Epithelial cell of proximal tubule (primary cell): ENCODE measurements around the gene AADACL4. TPM values are rescaled to one million over a fixed set of nuclear protein-coding genes. Genes with fewer than 3 reads are reported as not detected.

ENCODE experiments used
- DNase-seq: peaks from one replicate; pipeline ENCODE4 v3.0.0-alpha.2; 2011; ENCODE audit warnings: low read depth
- H3K4me3 ChIP-seq: 2 replicates; pipeline ENCODE4 v1.5.1; 2011; ENCODE audit warnings: low read depth, mild to moderate bottlenecking, low read length
- total RNA-seq: library from RNA; depleted of rRNA; stranded (reverse); fragments of >200 nt; gene quantifications from 2 replicates; pipeline ENCODE4 v1.2.3, GENCODE V29; 2015
- TF ChIP-seq, protein P1 (sequence below): conservative IDR thresholded peaks from 2 replicates; pipeline ENCODE4 v1.5.1; 2012; ENCODE audit warnings: low read depth, mild to moderate bottlenecking, low read length

AADACL4 gene
- total RNA-seq, 1 donor from 2014 or later = not detected

DNA sequence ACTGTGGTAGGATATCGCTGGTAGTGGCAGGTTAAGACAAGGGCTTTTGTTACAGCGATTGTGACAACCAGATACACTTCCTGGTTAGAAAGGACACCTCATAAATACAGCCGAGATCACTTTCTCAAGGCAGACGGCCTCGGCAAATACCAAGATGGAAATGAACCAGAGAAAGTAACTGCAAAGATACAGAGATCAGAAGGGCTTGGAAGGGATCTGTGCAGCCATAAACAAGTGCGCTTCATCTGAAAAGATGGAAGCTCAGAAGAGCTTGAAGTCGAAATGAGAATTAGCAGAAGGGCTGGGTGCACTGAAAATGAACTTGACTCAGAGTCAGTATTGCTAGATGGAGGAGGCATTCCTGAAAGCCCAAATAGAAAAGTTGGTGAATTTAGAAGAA is 32.9 kb upstream of the AADACL4 start:
- H3K4me3 ChIP-seq = no peak overlapping the region
- TF ChIP-seq, protein P1, sequence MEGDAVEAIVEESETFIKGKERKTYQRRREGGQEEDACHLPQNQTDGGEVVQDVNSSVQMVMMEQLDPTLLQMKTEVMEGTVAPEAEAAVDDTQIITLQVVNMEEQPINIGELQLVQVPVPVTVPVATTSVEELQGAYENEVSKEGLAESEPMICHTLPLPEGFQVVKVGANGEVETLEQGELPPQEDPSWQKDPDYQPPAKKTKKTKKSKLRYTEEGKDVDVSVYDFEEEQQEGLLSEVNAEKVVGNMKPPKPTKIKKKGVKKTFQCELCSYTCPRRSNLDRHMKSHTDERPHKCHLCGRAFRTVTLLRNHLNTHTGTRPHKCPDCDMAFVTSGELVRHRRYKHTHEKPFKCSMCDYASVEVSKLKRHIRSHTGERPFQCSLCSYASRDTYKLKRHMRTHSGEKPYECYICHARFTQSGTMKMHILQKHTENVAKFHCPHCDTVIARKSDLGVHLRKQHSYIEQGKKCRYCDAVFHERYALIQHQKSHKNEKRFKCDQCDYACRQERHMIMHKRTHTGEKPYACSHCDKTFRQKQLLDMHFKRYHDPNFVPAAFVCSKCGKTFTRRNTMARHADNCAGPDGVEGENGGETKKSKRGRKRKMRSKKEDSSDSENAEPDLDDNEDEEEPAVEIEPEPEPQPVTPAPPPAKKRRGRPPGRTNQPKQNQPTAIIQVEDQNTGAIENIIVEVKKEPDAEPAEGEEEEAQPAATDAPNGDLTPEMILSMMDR = no peak
- no peak for DNase-seq

DNA sequence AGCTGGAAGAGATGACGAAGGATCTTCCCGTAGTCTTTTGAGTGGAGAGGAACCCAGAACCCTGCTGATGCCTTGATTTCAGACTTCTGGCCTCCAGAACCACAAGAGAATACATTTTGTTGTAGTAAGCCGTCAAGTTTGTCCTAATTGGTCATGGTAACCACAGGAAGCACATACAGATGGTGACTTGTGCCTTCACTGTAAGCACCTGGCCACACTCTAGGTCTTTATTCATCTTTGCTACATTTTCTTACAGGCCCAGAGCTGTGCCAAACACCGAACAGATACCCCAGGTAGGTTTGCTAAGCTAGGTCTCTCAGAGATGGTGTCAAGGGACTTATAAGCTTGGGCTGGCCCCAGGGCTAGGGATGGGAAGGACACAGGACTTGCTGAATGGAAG is 30.7 kb upstream of the AADACL4 start:
- H3K4me3 ChIP-seq = no peak overlapping the region
- TF ChIP-seq, protein P1 = no peak
- DNase-seq = no peak

DNA sequence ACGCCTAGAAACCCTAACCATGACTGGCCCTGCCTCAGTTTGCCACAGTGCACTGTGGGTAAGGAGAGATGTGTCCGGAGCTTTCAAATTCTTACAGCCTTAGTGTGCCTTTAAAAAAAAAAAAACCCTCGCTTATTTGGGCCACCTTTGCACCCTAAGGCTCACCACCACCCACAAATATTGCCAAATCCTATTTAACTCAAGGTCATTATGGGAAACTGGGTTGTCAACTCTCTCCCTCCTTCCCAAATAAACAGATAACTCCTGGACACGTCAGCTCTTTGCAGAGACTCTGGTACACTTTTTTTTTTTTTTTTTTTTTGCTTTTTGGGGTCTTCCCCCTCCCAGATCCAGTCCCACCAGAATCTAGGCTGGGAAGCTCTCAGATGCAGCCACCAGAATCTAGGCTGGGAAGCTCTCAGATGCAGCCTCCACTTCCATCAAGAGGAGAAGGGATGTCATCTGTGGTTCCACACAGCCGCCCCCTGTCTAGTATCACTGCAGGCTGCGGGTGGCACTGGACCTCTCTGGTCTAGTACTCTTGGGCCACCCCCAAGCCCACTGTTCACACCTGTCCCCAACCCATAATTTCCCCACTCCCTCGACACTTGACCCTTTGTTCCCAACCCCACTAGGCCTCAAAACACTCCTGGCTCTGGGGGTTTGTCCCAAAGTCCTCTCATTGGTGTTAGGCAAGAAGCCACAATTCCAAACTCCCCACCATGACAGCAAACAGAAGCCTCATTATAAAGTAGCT is 29.3 kb upstream of the AADACL4 start:
- no peak for DNase-seq
- H3K4me3 ChIP-seq = peak overlapping the region; percentile 86
- TF ChIP-seq, protein P1 = no peak

DNA sequence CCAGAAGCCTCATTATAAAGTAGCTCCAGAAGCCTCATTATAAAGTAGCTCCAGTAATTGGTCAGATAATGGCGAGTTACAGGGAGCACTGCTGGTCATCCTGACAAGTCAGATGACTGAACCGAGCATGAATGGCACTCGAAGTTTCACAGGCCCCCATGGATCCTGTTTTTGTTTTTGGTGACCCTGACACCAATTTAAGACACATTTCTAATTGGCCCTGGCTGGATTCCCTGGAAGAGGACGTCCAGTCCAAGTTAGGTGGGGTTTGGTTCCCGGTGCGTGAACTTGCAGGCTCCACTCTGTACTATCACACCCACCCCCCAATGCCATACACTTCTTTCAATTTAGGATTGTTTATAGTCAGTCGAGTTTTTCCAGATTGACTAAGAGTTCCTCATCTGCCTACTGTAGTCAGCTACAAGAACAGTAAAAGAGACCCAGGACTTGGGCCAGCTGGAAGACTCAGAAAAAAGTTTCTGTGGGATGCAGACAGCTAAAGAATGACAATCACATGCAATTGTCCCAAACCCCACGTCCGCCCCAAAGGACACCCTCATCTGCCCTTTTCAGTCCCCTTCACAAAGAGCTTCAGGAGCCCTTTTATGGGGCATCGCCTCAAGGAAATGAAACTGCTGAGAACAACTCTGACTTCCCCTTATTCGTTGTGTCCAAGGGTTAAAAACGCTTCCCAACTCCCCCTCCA is 28.6 kb upstream of the AADACL4 start:
- no peak for DNase-seq
- peak overlapping the region; percentile 86 for H3K4me3 ChIP-seq
- TF ChIP-seq, protein P1 = no peak

DNA sequence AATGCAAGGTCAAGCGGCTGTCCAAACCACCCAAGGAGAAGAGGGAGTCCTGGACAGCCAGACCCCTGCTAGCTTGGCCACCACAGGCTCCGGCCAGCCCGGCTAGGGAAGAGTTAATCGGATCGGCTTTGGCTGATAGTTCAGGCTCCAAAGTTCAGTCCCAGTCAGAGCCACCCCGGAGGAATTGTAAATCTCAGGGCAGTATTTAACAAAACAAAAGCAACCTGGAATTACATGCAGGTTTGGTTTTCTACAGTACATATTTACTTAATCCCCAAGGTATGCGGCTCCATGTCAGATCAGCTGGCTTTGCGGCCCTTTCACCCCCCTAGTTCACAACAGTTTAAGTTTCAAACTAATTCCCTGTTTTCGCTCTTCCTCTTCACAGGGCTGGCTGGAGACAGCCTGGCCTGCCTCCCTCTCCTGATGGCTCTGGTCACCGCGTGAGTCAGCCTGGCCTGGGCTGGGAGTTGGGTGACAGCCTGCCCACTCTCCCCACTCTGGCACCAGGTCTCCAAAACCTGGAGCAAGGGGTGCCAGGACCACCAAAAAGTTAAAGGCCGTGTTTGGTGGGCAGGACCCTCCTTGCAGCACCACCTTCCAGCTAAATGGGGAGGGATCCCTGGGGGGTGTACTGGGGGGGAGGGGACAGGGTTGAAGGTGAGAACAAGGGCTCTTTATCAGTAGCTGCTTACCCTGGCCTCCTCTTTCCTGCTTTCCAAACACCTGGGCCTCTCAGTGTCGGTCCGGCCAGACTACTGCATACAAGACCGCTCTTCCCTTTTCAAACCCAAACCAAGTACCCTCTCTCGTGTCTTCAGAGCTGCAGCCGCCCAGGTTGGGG is 27.8 kb upstream of the AADACL4 start:
- peak overlapping the region; percentile 86 for H3K4me3 ChIP-seq
- TF ChIP-seq, protein P1 = no peak
- DNase-seq = no peak

DNA sequence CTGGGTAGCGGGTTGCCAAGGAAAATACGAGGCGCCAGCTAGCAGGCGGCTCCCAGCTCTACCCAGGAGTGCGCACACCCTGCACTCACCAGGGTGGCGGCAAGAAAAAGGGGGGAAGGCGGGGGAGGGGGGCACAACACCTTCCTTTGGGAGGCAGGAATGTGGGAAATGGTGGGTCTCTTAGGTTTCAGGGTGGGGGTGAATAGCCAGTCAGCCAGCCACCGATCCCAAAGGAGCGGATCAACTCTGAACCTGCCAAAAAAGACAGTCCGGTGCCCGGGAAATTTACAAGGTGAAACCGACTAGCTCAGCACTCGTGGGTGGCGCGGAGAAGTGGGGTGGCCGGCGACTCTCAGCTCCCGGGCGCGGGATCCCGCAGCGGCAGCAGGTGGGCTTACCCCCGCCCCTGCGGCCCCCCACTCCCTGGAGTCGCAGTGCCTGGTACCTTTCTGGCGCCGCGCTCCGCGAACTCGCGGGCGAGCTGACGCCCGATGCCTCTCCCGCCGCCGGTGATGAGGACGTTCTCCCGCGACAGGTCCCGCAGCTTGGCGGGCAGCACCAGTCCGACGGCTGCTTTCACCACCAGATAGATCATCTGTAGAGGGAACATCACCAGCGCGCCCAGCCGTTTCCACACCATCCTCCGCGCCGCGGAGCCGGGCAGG is 27.0 kb upstream of the AADACL4 start:
- DNase-seq = no peak
- TF ChIP-seq, protein P1 = no peak
- peak overlapping the region; percentile 86 for H3K4me3 ChIP-seq
